COLO829 (cell line): Measurements from ENCODE around the gene HMGCS1.
"Not testable (repeated sequence)": the region's sequence is repeated elsewhere in the genome, so short reads cannot be mapped to it uniquely, and the experiment has no call there.

Experiments
- DNase-seq: peaks from one replicate; pipeline ENCODE4 v3.0.0; 2012; ENCODE audit warnings: low spot score

Gene HMGCS1

DNA sequence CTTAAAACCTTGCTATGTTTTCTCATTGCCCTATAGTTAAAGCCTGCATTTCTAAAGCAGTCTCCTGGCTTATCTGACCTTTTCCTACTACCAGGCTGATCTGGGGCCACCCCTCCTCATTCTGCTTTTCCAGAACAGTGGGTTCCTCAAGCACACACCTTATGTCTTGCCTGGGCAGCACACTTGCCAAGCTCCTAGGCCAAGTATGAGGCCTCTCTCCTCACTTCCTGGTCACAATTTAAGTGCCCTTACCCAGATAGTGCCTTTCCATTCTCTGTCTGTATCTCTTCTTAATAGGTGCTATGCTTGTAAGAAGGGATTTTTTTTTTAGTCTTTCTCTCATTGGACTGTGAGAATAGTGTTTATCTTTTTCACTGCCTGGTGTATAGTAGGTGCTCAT lies 39.7 kb downstream of the HMGCS1 start:
- DNase-seq: no peak

DNA sequence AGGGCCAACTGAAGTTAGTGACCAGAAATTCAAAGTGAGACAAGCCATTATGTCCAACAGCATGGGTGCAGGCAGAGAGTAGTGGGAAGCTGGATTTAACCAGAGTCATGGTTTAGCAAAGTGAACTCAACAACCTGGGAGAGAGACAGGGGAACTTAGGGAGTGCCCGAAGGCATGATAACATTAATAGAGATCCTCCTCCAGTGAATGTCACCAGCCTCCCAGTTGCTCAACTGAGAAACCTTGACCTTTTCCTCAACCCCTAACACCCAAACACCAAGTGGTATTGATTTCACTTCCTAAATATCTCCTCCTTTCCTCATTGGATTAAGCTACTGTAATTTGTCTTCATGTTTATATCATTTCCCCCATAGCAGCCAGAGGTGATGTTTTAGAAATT lies 42.6 kb downstream of the HMGCS1 start:
- DNase-seq: no peak

DNA sequence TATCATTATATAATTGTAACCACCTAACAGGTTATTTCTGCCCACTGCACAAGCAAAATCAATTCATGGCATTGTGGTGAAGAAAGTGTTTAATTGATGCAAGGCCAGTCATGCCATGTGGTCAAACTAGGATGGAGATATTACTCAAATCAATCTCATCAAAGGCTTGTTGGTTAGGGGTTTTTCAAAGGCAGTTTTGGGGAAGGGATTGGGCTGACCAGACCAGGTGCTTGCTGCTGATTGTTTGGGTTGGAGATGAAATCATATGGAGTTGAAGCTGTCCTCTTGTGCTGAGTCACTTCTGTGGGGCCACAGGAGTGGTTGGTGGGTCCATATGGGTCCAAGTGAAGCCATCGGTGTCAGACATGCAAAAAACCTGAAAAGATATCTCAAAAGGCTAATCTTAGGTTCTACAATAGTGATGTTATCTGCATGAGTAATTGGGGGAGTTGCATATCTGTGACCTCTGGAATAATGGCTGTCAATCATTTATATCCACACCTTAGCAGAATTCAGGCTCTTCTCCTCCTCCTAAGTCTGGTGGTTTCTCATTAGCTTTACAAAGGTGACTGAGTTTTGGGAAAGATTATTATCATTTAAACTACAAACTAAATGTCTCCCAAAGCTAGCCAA lies 44.9 kb downstream of the HMGCS1 start:
- DNase-seq: no peak

DNA sequence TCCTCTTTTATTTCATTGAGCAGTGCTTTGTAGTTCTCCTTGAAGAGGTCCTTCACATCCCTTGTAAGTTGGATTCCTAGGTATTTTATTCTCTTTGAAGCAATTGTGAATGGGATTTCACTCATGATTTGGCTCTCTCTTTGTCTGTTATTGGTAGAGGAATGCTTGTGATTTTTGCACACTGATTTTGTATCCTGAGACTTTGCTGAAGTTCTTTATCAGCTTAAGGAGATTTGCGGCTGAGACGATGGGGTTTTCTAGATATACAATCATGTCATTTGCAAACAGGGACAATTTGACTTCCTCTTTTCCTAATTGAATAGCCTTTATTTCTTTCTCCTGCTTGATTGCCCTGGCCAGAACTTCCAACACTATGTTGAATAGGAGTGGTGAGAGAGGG lies 50.9 kb downstream of the HMGCS1 start:
- not testable (repeated sequence) for DNase-seq

DNA sequence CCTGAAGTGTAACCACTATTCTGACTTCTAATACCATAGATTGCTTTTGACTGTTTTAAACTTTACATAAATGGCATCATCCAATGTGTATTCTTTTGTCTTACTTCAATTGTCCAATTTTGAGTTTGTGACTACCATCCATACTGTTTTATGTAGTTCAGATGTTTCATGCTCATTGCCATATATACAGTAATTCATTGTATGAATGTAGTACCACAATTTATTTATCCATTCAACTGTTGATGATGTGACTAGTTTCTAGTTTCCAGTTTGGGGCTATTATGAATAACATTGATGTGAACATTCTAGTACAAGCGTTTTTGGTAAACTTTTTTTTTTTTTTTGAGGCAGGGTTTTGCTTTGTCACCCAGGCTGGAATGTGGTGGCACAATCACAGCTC lies 55.1 kb downstream of the HMGCS1 start:
- DNase-seq: no peak

DNA sequence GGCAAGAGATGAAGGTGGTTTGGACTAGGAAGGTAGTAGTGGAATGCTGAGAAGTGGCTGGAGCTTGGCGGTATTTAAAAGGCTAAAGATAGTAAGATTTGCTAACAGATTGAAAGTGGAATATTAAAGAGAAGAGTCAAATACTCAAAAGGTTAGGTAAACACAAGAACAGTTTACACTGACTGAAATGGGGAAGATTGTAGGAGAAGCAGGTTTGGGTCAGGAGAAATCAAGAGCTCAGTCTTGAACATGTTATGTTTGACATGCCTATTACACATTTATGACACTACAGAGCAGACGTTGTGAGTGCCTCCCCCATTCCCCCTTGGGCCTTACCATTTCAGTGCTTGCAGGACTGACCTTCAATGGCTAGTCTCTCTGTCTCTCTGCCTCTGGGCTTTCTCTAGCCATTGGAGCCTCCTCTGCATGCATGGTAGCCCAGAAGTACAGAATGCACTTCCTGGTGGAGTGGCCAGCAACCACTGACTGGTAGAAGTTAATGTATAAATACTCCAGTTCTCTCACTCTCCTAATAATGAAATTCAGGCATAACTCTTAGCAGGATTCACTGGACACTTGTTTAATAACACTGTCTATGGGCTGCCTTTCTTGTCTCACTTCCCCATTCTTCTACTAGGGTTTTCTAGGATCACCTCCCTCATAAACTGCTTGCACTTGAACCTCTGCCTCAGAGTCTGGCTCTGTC lies 56.8 kb downstream of the HMGCS1 start:
- no peak for DNase-seq

DNA sequence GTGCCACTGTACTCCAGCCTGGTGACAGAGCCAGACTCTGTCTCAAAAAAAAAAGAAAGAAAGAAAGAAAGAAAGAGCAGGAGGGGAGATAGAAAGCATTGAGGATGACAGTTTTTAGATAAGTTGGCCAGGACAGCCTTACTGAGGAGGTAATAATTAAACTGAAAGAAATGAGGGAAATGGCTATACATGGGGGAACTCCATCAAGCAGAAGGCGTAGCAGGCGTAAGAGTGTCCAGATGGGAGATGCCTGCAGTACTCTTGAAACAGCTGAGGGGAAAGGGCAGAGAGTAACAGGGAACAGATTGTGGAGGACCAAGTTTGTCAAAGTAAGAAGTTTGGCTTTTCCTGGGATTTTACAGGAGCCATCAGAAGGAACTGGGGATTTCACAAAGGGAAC lies 57.5 kb downstream of the HMGCS1 start:
- DNase-seq: no peak

DNA sequence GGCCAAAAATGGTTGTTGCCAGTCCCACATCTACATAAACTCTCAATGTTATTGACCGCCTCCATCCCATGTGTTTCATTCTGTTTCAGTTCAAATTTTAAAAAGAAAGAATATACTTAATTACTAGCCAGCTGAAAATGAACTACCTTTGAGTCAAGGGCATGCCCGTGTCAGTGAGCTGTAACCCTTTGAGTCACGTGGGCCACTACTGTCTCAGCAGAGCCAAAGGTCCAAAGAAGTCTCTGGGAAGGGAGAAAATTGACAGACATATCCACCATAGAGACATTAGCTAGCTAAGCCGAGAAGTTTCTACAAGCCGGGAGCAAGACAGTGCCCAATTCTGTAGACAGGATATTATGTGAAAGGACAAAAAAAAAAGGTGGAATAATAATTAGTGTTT lies 61.5 kb downstream of the HMGCS1 start:
- DNase-seq: no peak

DNA sequence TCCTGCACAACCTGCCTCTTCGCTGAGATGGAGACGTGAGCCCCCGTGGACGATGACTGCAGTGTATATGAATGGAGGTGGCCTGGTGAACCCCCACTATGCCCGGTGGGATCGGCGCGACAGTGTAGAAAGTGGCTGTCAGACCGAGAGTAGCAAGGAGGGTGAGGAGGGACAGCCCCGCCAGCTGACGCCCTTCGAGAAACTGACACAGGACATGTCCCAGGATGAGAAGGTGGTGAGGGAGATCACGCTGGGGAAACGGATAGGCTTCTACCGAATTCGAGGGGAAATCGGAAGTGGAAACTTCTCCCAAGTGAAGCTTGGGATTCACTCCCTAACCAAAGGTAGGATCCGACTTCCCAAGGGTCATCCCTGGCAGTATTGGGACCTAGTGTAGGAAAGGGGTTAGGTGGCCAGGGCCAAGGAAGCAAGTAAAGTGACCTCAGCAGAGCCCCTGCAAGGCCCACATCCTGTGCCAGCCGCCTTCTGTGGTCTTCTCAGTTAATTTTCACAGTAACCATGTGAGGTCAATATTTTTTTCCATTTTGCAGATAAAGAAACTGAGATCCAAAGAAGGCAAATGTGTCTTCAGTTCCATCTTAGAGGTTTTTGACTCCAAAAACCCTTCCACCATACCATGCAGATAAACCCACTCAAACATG lies 67.4 kb downstream of the HMGCS1 start:
- no peak for DNase-seq

DNA sequence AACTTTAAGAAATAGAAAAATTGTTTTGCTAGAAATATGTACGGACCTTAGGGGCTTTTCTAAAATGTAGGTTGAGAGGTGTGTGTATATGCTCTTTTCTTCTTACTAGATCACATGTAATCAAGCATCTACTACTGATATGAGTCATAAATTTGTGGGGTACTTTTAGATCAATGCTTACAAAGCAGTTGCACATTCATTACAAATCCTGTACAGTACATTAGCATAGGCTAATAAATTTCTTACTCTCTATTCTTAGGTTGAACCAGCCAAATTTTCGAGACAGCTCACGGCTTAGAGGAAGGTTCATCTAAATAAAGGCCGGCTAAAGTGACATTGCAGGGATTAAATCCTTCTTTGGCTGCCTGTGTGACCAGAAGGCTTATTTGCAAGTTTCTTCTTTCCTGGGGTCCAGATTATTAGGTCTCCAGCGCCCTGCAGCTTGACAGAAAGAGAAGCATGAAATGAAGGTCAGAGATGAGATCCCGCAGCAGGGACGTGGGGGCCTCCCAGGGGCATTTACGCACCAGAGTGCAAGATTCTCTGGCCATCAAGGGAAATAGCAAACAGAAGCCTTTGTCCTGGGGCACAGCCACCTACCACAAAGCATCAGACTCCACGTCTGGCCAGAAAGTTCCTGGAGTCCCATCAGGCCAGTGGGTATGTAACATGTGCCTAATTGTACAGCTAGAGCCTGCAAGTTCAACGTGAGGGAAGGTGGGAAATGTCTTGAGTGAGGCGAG lies 68.2 kb downstream of the HMGCS1 start:
- peak; percentile 3 for DNase-seq

DNA sequence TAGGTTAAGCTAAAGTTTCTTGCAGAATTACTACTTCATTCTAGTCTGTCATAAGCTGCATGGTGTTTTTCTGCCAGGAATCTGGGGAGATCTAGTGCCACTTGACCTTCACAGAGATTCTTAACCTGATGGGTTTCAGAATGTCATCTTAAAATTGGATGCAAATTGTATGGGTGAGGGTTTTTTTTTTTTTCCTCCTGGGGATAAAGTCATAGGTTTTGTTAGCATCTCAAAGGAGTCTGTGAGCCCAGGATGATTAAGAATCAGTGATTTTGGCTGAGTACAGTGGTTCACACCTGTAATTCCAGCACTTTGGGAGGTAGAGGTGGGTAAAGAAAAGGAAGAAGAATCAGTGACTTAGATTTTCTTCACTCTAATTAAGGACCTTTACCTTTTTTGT lies 69.9 kb downstream of the HMGCS1 start:
- DNase-seq: no peak

DNA sequence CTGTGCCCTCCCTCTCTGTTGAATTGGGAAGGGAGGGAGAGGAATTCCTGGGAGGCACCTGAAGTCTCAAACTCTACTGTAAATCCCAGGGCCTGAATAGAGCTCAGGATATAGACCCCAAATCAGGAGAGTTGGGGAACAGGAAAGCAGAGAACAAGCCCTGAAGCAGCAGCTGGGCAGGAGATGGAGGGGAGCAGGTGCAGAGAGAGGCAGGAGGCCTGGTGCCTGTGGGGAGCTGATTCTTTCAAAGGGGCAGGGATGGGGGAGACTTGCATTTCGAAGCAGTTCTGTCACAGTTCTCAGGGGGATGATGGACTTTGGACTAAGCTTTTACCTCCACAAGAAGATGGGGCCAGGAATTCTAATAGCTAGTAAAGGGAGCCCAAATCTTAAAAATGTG lies 71.0 kb downstream of the HMGCS1 start:
- DNase-seq: no peak
